ENCODE results near the gene SLC35E1.
"Not testable (repeated sequence)": the region's sequence is repeated elsewhere in the genome, so short reads cannot be mapped to it uniquely, and the experiment has no call there.

Gene SLC35E1

GRCh38 chr19:16564842-16565241 is 7.4 kb downstream of the SLC35E1 start:
- no peak for DNase-seq
- in situ Hi-C loops (cut with MboI; ENCODE audit: low pct_unique_long_range_greater_than_20kb, low sequenced_read_pairs): no loop called here

GRCh38 chr19:16562608-16563025 is 9.6 kb downstream of the SLC35E1 start:
- DNase-seq: no peak
- in situ Hi-C loops (cut with MboI; ENCODE audit: low pct_unique_long_range_greater_than_20kb, low sequenced_read_pairs): no loop called here

GRCh38 chr19:16561382-16561781 is 10.8 kb downstream of the SLC35E1 start:
- no peak for DNase-seq
- in situ Hi-C loops (cut with MboI; ENCODE audit: low pct_unique_long_range_greater_than_20kb, low sequenced_read_pairs): no loop called here

- in situ Hi-C loops (cut with MboI; ENCODE audit: low pct_unique_long_range_greater_than_20kb, low sequenced_read_pairs): no loop called here
- no peak for DNase-seq
These were observed 12.4 kb downstream of the SLC35E1 start for GRCh38 chr19:16559780-16560276.

- no peak for DNase-seq
- in situ Hi-C loops (cut with MboI; ENCODE audit: low pct_unique_long_range_greater_than_20kb, low sequenced_read_pairs): no loop called here
These were observed 17.4 kb downstream of the SLC35E1 start for GRCh38 chr19:16554776-16555175.

GRCh38 chr19:16551902-16552301 is 20.3 kb downstream of the SLC35E1 start:
- in situ Hi-C loops (cut with MboI; ENCODE audit: low pct_unique_long_range_greater_than_20kb, low sequenced_read_pairs); DNase-seq: not testable (repeated sequence)

- no peak for DNase-seq
- in situ Hi-C loops (cut with MboI; ENCODE audit: low pct_unique_long_range_greater_than_20kb, low sequenced_read_pairs): no loop called here
These were observed 23.3 kb downstream of the SLC35E1 start for GRCh38 chr19:16548956-16549355.

DNA sequence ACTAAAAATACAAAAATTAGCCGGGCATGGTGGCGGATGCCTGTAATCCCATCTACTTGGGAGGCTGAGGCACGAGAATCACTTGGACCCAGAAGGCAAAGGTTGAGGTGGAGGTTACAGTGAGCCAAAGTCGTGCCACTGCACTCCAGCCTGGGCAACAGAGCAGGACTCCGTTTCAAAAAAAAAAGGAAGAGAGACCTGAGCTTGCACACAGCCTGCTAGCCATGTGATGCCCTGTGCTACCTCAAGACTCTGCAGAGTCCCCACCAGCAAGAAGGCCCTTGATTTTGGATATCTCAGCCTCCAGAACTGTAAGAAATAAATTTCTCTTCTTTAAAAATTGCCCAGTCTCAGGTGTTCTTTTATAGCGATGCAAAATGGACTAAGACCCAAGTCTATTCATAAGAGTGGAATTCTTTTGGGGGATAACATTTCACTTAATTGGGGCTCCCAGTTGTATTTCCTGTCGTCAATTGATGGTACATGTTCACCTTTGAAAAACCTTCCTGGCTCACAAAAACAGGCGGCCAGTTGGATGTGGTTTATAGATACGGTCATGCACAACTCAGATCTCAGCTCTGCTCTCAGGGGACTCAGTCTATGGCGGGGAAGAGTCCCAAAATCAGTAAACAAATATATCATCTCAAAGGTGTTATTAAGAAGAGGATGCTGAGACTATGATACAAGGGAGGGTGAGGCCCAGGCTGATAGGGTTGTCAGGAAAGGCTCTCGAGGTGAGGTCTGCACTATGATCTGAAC is 27.6 kb downstream of the SLC35E1 start:
- no peak for DNase-seq
- in situ Hi-C loops (cut with MboI; ENCODE audit: low pct_unique_long_range_greater_than_20kb, low sequenced_read_pairs): no loop called here

DNA sequence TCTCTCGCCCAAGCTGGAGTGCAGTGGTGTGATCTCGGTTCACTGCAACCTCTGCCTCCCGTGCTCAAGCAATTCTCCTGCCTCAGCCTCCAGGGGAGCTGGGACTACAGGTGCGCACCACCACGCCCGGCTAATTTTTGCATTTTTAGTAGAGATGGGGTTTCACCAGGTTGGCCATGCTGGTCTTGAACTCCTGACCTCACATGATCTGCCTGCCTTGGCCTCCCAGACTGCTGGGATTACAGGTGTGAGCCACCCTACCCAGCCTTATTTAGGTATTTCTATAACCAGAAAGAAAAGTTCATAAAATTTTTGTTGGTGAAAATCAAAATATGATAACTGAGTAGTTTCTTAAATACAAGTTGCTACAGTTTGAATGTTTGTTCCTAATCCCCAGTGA is 28.5 kb downstream of the SLC35E1 start:
- in situ Hi-C loops (cut with MboI; ENCODE audit: low pct_unique_long_range_greater_than_20kb, low sequenced_read_pairs); DNase-seq: not testable (repeated sequence)

GRCh38 chr19:16542910-16543472 is 29.2 kb downstream of the SLC35E1 start:
- in situ Hi-C loops (cut with MboI; ENCODE audit: low pct_unique_long_range_greater_than_20kb, low sequenced_read_pairs): no loop called here

DNA sequence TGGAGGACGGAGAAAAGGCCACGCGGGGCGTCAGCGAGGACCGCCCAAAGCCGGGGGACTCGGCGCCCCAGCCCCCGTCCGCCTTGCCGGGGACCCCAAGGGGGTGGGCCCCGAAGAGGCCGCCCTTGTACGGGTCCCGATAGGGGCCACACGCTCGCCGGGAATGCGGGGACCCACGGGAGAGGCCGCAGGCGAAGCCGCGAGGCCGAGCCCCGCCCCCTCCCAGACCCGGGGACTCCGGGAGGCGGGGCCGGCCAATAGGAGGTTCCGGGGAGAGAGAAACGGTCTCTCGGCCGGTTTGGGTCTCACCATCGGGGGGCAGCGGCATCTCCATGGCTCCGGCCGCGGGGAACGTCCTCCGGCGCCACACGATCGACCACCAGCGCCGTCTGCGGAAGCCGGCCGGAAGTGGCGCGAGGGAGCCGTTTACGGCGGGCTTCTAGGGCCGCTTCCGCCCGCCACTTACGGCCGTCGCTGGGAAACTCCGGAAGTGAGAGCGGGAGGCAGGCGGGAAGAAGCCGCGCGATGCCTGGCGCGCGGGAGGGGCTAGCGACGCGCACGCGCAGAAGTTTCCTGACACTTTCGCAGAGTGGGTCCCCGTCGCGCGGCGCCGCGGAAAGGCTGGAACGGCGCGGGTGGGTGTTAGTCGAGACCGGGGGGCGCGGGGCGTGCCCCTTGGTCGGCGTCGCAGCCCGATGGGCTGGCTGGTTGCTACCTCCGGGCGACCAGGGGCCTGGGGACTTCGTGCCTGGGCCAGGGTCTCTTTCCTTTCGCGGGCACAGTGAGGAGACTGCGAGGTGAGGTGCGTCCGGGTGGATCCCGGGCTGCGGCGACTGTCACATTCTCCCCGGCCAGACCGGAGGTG is 29.9 kb downstream of the SLC35E1 start, which contains the start of gene CHERP:
TSS of gene CHERP (minus strand) at position 393 of the 865 bp plus-strand sequence. CDS start at position 334, 59 bp downstream.
- DNase-seq: peak; percentile 96
- in situ Hi-C loops (cut with MboI; ENCODE audit: low pct_unique_long_range_greater_than_20kb, low sequenced_read_pairs): no loop called here

More at GRCh38 chr19:16542910-16543472, 29.2 kb downstream of the SLC35E1 start:
- no peak for DNase-seq

GRCh38 chr19:16541526-16542044 is 30.6 kb downstream of the SLC35E1 start:
- in situ Hi-C loops (cut with MboI; ENCODE audit: low pct_unique_long_range_greater_than_20kb, low sequenced_read_pairs): no loop called here
- DNase-seq: no peak

GRCh38 chr19:16540948-16541347 is 31.3 kb downstream of the SLC35E1 start:
- DNase-seq: no peak
- in situ Hi-C loops (cut with MboI; ENCODE audit: low pct_unique_long_range_greater_than_20kb, low sequenced_read_pairs): no loop called here

DNA sequence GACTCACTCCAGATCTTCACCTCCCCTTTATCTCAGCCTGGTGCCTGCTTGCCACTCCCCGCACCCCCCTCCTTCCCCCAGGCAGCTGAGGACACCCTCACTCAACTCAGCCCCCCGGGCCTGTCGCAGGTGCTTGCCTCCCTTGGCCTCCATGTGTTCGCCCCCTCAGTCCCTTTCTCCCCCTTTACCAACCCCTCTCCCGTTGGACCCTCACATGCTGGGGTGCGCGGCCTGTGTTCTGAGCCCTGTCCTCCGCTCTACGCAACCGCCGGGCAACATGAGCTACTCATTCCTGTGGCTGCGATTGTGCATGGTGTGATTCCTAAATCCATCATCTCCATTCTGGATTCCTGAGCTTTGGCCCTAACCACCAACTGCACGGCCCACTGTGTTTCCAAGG is 35.1 kb downstream of the SLC35E1 start:
- DNase-seq: no peak
- in situ Hi-C loops (cut with MboI; ENCODE audit: low pct_unique_long_range_greater_than_20kb, low sequenced_read_pairs): no loop called here

DNA sequence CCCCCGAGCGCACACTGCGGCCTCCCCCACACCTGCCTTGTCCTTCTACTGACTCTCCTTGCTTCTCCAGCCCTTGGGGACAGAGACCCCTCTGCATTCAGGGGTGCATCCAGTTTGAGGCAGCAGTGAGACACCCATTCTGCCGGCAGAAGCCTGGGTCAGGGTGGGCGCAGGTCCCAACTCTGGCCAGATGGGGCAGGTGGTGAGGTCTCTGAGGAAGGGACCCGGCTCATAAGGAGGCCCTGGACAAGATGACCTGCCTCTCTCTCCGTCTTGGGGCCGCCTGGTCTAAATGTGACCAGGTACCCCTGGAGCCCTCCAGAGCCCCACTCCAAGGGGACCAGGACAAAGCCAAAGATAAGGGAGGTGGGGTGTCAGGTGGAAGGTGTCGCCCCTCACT is 36.1 kb downstream of the SLC35E1 start:
- in situ Hi-C loops (cut with MboI; ENCODE audit: low pct_unique_long_range_greater_than_20kb, low sequenced_read_pairs): no loop called here
- DNase-seq: no peak

DNA sequence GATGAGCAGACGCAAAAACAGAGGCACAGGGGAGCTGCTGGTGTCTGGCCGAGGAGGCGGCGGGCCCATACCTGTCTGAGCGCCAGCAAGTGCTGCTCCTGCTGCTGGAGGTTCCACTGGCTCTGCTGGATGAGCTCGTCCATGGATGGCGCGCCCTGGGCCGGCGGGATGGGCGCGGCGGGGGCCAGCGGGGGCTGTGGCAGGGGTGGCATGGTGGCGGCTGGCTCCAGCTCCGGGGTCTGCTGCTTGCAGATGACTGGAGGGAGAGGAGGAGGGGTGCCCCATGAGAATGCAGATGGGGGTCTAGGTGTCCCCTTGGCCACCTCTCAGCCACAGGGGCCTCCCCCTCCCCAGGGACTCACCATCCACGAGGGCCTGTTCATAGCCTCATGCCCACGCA is 36.8 kb downstream of the SLC35E1 start:
- in situ Hi-C loops (cut with MboI; ENCODE audit: low pct_unique_long_range_greater_than_20kb, low sequenced_read_pairs): no loop called here
- DNase-seq: no peak

DNA sequence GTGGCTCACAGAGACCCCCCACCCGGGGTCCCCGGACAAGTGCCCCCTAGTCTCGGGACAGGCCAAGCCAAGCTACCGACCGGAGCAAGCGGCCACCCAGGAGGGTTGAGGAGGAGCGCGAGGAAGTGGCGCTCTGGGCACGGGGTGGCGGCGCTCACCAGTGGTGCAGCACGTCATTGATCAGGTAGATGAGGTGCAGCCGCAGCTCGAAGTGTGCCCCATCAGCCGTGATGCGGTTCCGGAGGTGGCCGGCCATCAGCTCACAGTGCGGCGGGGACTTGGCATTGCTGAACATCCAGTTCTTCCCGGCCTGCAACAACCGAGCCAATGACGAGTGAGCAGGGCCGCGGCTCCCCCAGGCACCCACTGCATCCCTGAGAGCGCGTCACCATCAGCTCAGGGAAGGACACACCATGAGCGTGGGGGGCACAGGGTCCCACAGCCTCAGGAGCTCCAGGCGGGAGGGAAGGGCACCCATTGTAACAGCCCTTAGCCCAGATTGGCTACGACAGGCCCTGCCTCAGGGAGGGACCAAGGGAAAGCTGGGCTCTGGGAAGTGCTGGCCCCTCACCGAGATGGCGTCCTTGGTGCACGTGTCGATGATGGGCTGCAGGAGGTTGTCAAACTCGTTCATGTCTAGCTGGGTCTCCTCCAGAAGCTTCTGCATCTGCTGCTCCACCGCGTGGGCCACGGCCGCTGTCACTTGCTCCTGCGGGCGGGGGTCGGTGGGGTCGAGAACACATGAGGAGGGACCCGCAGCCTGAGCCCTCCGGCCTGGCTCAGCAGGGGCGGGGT is 39.6 kb downstream of the SLC35E1 start:
- DNase-seq: no peak
- in situ Hi-C loops (cut with MboI; ENCODE audit: low pct_unique_long_range_greater_than_20kb, low sequenced_read_pairs): no loop called here

DNA sequence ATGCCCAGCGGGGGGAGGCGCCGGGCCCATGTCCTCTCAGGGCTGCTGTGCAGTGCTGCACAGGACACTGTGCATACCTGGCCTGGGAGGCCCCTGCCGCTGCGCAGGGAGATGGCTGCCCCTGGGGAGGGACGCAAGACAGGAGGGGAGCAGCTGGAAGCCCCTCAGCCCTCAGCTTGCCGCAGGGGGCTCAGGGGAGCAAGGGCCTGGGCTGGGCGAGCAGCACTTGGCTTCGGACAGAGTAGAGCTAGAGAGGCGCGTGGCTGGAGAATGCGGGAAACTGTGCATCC is 40.9 kb downstream of the SLC35E1 start:
- in situ Hi-C loops (cut with MboI; ENCODE audit: low pct_unique_long_range_greater_than_20kb, low sequenced_read_pairs): no loop called here
- DNase-seq: no peak

Measured in KBM-7 (cell line).